ENCODE results near the gene CLP1.

DNA sequence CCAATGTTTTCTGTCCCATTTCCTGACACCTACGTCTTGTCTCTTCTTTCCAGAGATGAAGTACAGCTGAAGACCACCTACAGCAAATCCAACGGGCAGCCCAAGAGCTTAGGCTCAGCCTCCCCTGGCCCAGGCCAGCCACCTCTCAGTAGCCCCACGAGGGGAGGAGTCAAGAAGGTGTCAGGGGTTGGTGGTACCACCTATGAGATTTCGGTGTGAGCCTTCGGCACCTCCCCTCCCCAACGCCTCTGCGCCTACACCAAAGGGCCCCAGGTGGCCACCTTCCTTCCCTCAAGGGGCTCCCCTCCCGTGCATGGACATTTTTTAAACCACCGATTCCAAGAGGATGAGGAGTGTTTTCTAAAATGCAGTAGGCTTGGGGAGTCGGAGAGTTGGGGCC is 42.3 kb downstream of the CLP1 start:
- TF ChIP-seq POLR2A (IDR thresholded peaks at IDR 0.05; ENCODE audit: low read length), result no peak
- no peak for TF ChIP-seq GATA1 (IDR thresholded peaks at IDR 0.05; ENCODE audit: low read depth, low read length)
